Erythroblast (primary cell): Measurements from ENCODE around the gene AP1M1.

Source experiments
- GATA1 ChIP-seq: IDR thresholded peaks from 2 replicates; pipeline ENCODE4 v1.6.1; 2011; ENCODE audit warnings: low read depth, mild to moderate bottlenecking, control low read depth, low read length, moderate library complexity
- POLR2A ChIP-seq: IDR thresholded peaks from 2 replicates; pipeline ENCODE4 v1.6.1; 2011; ENCODE audit warnings: mild to moderate bottlenecking, low read length

DNA sequence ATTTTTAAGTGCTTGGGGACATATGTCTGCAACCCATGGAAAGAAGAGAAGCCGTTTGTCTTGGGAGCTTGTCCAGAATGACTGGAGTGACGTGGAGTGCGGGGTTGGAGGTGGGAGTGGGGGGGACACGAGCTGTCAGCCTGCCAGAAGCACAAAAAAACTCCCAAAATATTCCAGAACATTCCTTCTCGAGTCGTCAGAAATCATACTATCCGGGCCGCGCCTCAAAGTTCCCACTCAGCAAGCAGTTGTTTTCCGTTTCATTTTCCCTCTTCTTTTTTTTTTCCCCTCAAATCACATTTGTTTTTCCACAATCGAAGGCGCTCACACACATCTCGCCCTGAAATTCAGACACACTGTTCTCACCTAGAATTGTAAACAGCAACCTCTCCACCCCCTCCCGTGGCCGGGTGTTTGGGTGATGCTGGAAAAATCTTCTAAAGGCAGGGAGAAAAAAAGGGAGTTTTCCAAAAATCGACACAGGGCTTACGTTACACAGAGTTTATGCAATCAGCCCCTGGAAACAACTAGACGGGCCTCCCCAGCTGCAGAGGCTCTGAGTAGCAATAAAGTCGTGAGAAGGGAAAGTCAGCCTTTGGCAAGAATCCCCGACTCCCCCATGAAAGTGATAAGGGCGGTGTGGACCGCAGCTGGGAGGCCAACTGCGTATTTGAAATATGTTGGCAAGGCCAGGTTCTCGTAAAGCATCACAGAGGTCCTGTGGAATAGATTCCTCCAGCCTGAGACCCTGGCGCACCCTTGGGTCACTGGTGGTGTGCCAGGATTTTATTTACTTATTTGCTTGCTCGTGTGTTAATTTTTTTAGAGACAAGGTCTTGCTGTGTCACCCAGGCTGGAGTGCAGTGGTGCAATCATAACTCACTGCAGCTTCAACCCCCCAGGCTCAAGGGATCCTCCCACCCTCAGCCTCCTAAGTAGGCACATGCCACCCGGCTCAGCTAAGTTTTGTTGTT lies 95.7 kb downstream of the AP1M1 start:
- TF ChIP-seq POLR2A = no peak
- no peak for TF ChIP-seq GATA1
